ENCODE results near the gene FAM9C.

GRCh38 chrX:13026877-13027652 lies 17.4 kb downstream of the FAM9C start:
- TF ChIP-seq CTCF (IDR thresholded peaks at IDR 0.05), result no peak
- no peak for TF ChIP-seq POLR2AphosphoS5 (IDR thresholded peaks at IDR 0.05; ENCODE audit: low read depth, low read length)
- no peak for TF ChIP-seq SIN3A (IDR thresholded peaks at IDR 0.05; ENCODE audit: borderline replicate concordance, insufficient read depth, low read depth, low read length)
- TF ChIP-seq REST (IDR thresholded peaks at IDR 0.05; ENCODE audit: insufficient read depth in 1 of 2, low read depth in 2 of 2, low read length in 1 of 2), result no peak
- no peak for TF ChIP-seq TCF7L2 (IDR thresholded peaks at IDR 0.05; ENCODE audit: low read depth, low read length)
